Liver (tissue), 3 donors: Measurements from ENCODE around the gene C5orf58.

ENCODE experiments used
- ATF3 ChIP-seq: IDR thresholded peaks from 2 replicates; pipeline ENCODE4 v1.6.1; 2016; ENCODE audit warnings: antibody characterized with exemption
- CTCF ChIP-seq: fragments of 150-350 bp; IDR thresholded peaks from 2 replicates; pipeline ENCODE4 v1.5.1; 2017; ENCODE audit warnings: improper control_type of control experiment, low read depth, low read length; ENCODE audit not compliant: missing input control
- EGR1 ChIP-seq, 2 donors: IDR thresholded peaks; 2 replicates each; pipeline ENCODE4 v1.6.1; 2016 to 2018; ENCODE audit warnings: antibody characterized with exemption in 2 of 2, low read depth in 2 of 2
- HNF4A ChIP-seq, 2 donors: conservative IDR thresholded peaks; 2 replicates each; pipeline ENCODE4 v1.6.1; 2016; ENCODE audit warnings: antibody characterized with exemption in 2 of 2, mild to moderate bottlenecking in 2 of 2
- JUND ChIP-seq, 2 donors: IDR thresholded peaks; 2 replicates each; pipeline ENCODE4 v1.6.1; 2016; ENCODE audit warnings: antibody characterized with exemption in 2 of 2
- MAX ChIP-seq: IDR thresholded peaks from 2 replicates; pipeline ENCODE4 v1.6.1; 2016; ENCODE audit warnings: antibody characterized with exemption
- RAD21 ChIP-seq, 2 donors: IDR thresholded peaks; 2 replicates each; pipeline ENCODE4 v1.6.1; 2016; ENCODE audit warnings: antibody characterized with exemption in 2 of 2, mild to moderate bottlenecking in 2 of 2
- REST ChIP-seq: IDR thresholded peaks from 2 replicates; pipeline ENCODE4 v1.6.1; 2016; ENCODE audit warnings: antibody characterized with exemption, mild to moderate bottlenecking
- SP1 ChIP-seq: IDR thresholded peaks from 2 replicates; pipeline ENCODE4 v1.6.1; 2018; ENCODE audit warnings: antibody characterized with exemption, mild to moderate bottlenecking
- TAF1 ChIP-seq: conservative IDR thresholded peaks from 2 replicates; pipeline ENCODE4 v1.6.1; 2016; ENCODE audit warnings: antibody characterized with exemption, mild to moderate bottlenecking
- YY1 ChIP-seq: IDR thresholded peaks from 2 replicates; pipeline ENCODE4 v1.6.1; 2016; ENCODE audit warnings: antibody characterized with exemption, mild to moderate bottlenecking
- ZBTB33 ChIP-seq: IDR thresholded peaks from 2 replicates; pipeline ENCODE4 v1.6.1; 2016; ENCODE audit warnings: antibody characterized with exemption
- donor health status: healthy.
- donor health status: healthy.

GRCh38 chr5:170202117-170202516, 30.7 kb upstream of the C5orf58 start:
- TF ChIP-seq RAD21 (IDR thresholded peaks at IDR 0.05) (no peak), TAF1 (no peak), REST (no peak), CTCF (no peak), JUND (IDR thresholded peaks at IDR 0.05) (no peak), ZBTB33 (no peak), YY1 (no peak), ATF3 (no peak), MAX (no peak), HNF4A (conservative IDR thresholded peaks at IDR 0.05) (no peak), EGR1 (IDR thresholded peaks at IDR 0.05; ENCODE audit: low read depth in 2 of 2) (no peak), SP1 (no peak)
